HT1080 (cell line): ENCODE results near the gene POMZP3. TPM values are rescaled to one million over a fixed set of nuclear protein-coding genes. Genes with fewer than 3 reads are reported as not detected.
"Not testable (repeated sequence)": the region's sequence is repeated elsewhere in the genome, so short reads cannot be mapped to it uniquely, and the experiment has no call there.

ENCODE experiments used
- DNase-seq: peaks from one replicate; pipeline ENCODE4 v3.0.0-alpha.2; 2015; ENCODE audit warnings: low read depth
- total RNA-seq: library from RNA; depleted of rRNA; stranded (reverse); fragments of >200 nt; shearing (Covaris generic); gene quantifications from 2 replicates; pipeline ENCODE4 v1.2.3, GENCODE V29; 2014; rRNA removed

The POMZP3 gene
- total RNA-seq, 1 experiment from 2014 or later = 14.2 TPM

DNA sequence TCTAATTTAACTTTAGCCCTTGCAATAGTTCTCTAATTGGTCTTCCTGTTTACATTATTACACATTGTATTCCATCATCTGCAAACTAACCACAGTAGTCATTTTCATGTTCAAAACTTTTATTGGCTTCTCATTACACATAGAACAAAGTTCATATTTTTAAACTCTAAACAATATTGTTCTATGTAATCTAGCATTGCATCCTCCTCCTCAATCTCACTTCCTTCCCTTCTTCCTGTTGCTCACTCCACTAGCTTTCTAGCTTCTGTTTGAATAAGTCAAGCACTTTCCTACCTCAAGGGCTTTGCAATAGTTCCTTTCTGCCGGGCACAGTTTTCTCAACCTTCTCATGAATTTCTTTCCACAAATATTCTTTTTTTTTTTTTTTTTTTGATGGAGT lies 38.5 kb downstream of the POMZP3 start:
- not testable (repeated sequence) for DNase-seq

DNA sequence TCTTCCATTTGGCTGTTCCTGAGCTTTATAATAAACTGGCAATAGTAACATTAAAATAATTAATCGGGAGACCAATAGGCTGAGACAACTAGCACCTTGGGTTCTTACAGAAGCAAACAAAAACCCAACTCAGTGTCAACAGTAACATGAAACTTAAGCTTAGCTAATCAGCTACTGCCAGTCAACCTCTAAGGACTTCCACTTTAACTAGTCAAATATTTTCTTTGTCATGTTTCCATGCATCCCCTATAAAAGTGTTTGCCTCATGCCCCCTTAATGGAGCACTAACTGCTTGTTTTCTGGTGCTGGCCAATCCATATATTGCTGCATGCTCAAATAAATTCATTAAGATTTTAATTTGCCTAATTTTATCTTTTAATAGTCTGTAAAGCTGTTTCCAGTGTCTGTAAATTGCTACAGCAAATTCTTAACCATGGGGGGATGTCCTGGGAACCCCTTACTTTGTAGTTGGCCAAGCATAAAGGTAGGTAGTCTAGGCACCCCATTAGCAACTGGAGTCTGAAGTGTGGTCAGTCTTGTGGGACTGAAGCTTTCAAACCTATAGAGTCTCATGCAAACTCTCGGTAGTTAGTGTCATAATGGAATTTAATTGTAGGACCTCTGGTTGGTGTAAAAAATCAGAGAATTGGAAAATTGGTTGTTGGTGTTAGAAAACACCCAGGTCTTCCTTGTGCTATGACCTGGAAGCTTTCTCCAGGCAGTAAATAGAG lies 40.3 kb downstream of the POMZP3 start:
- DNase-seq = not testable (repeated sequence)

DNA sequence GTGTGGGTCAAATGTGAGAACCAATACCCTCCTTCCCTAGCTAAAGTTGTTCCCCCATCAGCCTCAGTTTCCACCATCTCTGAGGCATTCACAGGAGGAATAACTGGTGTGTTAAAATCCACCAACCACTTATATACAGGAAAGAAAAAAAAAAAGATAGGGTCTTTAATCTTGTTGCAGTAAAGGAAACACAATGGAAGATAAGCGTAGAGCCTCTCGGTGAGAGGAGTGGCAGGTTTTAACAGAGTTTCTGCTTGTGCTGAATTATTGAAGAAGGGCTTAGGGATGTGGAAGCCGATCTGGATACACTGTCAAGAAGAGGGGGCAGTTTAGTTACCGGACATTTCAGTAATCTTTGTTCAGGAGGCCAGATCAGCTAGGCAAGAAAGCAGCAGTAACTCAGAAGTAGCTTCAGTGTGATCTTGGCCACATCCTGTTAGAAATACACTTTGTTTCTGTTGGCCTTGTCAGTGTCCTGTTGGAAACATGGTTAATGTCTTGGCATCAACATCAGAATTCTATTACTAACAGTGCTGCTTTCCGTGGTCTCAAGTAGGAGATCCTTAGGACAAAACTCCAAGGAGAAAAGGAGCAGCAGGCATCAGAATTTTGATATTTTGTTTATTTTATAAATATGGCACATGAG lies 43.3 kb downstream of the POMZP3 start:
- DNase-seq = peak; percentile 73

DNA sequence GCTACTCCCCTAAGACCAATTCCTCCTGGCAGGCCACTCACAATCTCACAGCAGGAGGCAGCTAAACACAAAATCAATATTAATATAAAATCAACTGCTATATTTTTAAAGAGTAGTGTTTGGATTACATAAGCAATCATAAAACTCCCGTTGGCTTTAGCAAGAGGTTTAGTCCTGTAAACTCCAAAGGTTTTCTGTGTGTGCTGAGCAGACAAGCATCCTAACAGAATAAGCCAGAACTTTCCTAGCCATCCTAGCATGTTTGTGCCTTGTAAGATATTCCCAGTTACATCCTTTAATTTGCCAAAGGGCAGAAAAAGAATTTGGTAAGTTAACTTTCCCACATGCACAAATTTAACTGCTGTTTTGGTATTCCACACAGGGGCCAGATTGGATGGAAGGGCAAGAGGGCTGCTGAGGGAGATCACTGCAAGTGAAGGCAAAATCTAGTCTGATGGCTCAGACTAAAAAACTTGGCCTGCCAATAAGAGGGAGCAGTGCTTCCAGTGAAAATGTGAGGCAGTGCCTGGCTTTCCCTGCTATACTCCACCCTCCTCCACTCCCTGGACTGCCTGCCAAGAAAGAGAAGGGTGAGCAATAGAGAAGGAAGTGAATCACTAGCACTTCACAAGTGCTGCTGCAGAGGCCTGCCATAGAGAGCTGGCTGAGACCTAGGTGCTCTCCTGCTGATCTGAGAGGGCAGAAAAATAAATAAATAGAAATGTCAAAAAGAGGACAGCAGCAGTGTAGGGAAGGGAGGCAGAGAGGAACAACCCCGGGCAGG lies 44.0 kb downstream of the POMZP3 start:
- DNase-seq = peak; percentile 95

DNA sequence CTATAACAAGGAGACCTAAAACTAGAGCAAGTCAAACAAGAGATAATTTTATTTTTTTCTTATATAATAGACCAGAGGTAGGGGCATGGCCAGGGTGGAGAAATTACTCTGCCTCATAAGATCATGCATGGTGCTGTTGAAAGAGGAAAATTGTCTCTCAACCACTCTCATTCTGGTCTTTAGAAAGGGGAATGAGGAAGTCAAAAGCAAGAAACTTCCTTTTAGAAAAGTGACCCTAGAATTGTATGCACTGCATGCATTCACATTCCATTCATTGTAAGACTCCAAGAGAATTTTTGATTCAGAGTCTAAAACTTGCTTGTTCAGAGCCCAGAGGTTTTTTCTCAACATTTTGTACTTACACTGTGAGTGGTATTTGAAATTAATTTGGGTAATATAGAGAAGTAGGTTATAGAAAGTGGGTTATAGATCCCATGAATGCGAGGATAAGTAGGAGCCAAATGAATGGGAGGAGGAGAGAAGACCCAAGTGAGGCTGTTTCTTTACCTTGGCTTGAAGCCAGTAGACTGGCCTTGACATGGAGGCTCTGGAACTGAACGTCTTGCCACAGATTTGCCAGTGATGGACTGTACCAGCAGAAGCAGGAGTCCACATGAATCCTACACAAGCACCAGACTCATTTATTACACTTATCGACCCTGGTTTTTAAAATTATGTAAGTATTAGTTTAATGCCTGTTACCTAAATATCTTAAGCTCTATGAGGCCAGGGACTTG lies 51.0 kb downstream of the POMZP3 start:
- DNase-seq = not testable (repeated sequence)

DNA sequence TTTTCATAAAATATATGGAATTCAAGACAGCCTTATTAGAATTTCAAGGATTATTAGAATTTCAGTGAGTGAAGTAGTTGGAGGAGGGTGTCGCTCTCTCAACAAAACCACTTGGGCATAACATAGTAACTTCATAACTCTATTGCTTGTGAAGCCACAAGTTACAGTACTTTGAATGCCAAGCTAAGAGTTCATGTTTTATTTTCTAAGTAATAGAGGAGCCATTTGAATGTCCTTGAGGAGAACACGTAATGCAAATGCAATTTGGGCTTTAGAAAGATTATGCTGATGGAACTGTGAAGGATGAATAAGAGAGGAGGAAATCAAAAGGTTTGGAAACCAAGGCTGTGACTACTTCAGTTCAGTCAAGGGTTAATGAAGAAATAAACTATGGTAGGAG lies 51.6 kb downstream of the POMZP3 start:
- not testable (repeated sequence) for DNase-seq

DNA sequence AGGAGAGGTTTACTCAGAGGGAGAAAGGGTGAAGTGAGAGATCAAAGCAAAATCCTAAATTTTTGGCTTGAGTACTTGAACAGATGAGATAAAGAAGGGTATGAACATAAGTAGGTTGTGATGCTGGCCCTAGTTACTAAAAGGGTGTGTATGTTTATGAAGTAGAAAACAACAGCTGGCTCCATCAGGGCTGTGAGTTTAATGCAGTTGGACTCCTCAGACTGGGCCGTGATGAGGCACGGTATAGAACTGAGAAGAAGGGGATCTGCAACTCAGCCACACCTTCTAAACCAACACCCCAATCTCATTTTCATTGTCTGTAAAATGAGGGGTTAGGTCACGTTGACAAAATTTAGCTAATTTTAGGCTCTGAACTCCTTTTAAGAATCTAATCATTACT lies 54.8 kb downstream of the POMZP3 start:
- not testable (repeated sequence) for DNase-seq

DNA sequence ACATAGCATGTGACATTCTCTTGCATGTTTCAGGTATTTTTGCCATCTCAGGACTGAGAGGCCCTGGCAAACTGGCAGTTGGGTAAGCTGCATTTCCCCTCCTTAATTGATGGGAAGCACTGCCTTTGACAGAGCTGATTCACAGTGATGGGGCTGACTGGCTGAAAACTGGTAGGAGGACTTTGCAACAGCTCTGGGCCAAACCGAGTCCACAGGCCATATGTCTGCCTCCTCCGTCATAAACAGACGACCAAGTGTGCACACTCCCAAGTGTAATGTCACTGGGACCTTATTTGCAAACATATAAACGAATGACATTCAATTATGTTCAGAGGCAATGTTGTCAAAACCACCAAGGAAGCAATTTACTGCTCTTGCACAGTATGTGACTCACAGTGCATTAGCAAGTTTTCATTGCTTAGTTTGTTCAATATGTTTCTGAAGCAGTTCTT lies 56.7 kb downstream of the POMZP3 start:
- DNase-seq = not testable (repeated sequence)

DNA sequence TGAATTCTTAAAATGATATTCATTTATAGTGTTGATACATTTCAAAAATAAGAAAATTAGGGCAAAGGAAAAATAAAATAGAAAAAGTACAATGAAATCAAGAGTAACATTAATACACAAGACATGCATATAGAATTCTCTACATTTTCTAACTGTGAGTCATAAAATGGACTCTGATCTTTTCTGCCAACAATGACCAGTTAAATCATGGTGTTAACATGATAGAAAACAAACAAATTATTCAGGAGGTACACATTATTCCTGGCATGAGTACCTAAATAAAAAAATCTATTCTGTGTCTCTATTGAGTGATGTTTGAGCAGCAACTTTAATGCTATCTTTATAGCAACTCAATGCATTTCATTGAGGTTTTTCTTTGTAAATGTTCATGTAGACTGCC lies 58.3 kb downstream of the POMZP3 start:
- peak; percentile 62 for DNase-seq

DNA sequence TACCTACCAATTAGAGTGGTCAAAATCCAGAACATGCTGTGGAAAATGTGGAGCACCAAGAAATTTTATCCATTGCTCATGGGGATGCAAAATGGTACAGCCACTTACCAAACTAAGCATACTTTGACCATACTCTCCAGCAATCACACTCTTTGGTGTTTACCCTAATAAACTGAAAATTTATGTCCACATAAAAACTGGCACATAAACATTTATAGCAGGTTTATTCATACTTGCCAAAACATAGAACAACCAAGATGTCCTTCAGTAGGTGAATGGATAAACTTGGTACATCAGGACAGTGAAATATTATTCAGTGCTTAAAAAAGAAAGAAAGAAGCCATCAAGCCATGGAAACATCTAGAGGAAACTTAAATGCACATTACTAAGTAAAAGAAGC lies 59.3 kb downstream of the POMZP3 start:
- not testable (repeated sequence) for DNase-seq

DNA sequence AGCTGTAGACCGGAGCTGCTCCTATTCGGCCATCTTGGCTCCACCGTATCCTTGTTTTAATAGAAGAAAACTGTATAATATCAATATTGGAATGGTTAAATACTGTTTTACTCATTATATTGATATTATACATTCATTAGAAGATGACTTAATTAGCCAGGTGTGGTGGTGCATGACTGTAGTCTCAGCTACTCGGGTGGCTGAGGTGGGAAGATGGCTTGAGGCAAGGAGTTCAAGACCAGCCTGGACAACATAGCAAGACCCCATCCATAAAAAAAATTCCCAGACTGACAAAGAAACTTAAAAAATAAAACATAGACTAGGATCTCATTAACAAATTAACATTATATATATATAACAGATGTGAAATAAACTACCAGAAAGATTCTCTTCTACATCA lies 59.8 kb downstream of the POMZP3 start:
- not testable (repeated sequence) for DNase-seq

DNA sequence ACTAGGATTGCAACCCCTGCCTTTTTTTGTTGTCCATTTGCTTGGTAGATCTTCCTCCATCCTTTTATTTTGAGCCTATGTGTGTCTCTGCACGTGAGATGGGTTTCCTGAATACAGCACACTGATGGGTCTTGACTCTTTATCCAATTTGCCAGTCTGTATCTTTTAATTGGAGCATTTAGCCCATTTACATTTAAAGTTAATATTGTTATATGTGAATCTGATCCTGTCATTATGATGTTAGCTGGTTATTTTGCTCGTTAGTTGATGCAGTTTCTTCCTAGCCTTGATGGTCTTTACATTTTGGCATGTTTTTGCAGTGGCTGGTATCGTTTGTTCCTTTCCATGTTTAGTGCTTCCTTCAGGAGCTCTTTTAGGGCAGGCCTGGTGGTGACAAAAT lies 62.1 kb downstream of the POMZP3 start:
- not testable (repeated sequence) for DNase-seq

DNA sequence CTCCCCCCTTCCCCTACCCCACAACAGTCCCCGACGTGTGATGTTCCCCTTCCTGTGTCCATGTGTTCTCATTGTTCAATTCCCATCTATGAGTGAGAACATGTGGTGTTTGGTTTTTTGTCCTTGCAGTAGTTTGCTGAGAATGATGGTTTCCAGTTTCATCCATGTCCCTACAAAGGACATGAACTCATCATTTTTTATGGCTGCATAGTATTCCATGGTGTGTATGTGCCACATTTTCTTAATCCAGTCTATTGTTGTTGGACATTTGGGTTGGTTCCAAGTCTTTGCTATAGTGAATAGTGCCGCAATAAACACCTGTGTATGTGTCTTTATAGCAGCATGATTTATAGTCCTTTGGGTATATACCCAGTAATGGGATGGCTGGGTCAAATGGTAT lies 65.7 kb downstream of the POMZP3 start:
- DNase-seq = not testable (repeated sequence)

DNA sequence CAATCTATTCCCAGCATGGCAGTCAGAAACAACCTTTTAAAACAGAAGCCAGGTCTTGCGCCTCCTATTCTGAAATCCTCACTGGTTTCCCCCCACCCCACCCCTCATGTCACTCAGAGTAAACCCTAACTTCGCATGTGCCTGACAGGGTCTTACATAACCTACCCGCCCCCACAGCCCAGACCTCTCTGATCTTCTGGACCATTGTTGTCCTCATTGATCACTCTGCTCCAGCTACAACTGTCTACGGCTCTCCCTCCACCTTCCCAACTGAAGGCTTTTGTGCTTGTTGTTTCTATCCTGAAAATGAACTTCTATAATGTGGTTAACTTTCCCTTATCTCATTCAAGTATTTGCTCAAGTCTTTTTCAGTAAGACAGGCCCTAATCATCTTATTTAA lies 66.9 kb downstream of the POMZP3 start:
- DNase-seq = not testable (repeated sequence)

Other genes starting within 250 kb of the POMZP3 start
- gene SSC4D, start 217.6 kb downstream of the POMZP3 start, total RNA-seq = 0.23 and 0.73 TPM in 2 replicates
- 0.94 and 2.5 TPM in 2 replicates for gene ZP3, start 202.3 kb downstream of the POMZP3 start, total RNA-seq
- gene DTX2, start 165.6 kb downstream of the POMZP3 start, total RNA-seq = 24.4 and 39.6 TPM in 2 replicates
- gene UPK3B, start 116.7 kb downstream of the POMZP3 start, total RNA-seq = 1.0 TPM in 1 of 2 replicates, not detected in the other
- not detected in 2 replicates for gene SPDYE16, start 84.0 kb downstream of the POMZP3 start, total RNA-seq